ENCODE data around the gene SOX11.

The SOX11 gene

DNA sequence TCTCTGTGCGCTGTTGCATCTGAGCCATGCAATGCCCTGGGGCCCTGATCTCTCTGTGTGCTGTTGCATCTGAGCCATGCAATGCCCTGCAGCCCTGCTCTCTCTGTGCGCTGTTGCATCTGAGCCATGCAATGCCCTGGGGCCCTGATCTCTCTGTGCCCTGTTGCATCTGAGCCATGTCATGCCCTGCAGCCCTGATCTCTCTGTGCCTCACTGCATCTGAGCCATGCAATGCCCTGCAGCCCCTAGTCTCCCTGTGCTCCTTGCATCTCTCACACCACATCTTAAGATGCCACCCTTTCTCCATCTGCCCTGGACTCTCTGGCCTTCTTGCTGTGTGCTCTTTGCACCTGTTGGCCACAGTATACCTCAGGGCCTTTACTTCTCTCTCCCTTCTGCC lies 56.2 kb downstream of the SOX11 start:
- no peak for TF ChIP-seq POLR2A (IDR thresholded peaks at IDR 0.05; ENCODE audit: low read depth, low read length)
- no peak for FAIRE-seq
- DNase-seq (ENCODE audit: insufficient read length, low spot score): no peak

DNA sequence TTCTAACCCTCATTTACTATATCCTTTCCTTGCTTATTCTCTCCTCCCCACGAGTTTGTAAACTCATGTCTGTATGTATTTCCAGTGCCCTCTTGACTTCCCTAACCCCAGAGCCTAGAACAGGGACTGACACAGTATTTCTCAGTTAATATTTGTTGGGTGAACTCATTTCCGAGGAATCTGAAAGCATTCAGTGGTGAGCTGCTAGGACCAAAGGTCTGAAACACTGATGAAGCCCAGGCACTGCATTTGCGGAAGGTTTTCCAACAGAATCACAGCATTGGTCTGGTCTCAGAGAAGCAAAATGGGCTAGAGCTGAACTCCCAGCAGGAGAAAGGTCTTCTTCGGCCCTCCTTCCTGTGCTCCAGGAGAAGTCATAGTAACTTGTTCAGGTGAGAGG lies 56.8 kb downstream of the SOX11 start:
- DNase-seq (ENCODE audit: insufficient read length, low spot score) (no peak), FAIRE-seq (no peak)

GRCh38 chr2:5749347-5749746 lies 57.2 kb downstream of the SOX11 start:
- FAIRE-seq (no peak), DNase-seq (ENCODE audit: insufficient read length, low spot score) (no peak)
- no peak for TF ChIP-seq POLR2A (IDR thresholded peaks at IDR 0.05; ENCODE audit: low read depth, low read length)

More for the DNA sequence above, 56.8 kb downstream of the SOX11 start:
- no peak for TF ChIP-seq POLR2A (IDR thresholded peaks at IDR 0.05; ENCODE audit: low read depth, low read length)

Measured in H54 (cell line).